Spleen (tissue), 11 donors: ENCODE measurements around the gene AOC2. TPM values are rescaled to one million over a fixed set of nuclear protein-coding genes. Genes with fewer than 3 reads are reported as not detected.
"Not testable (repeated sequence)": the region's sequence is repeated elsewhere in the genome, so short reads cannot be mapped to it uniquely, and the experiment has no call there.

ENCODE experiments used
- DNase-seq: peaks from one replicate; pipeline ENCODE4 v3.0.0-alpha.2; 2020
- H3K27ac ChIP-seq, 8 donors: fragments of 200-600 bp; sonication (generic) in 7 of 8; 1 replicate in 4 of 8; 2 replicates in 4 of 8; pipeline versions ENCODE4 v1.5.0 to v1.8.0; 2016 to 2021; ENCODE audit warnings: inconsistent platforms in 4 of 8, mild to moderate bottlenecking in 4 of 8, moderate library complexity in 1 of 8
- H3K27me3 ChIP-seq, 7 donors: fragments of 200-600 bp; sonication (generic) in 6 of 7; replicated peaks in 1 of 7; 1 replicate in 4 of 7; 2 replicates in 3 of 7; pipeline versions ENCODE4 v1.5.0 to v1.8.0; 2016 to 2021; ENCODE audit warnings: inconsistent platforms in 3 of 7, mild to moderate bottlenecking in 1 of 7
- H3K36me3 ChIP-seq, 6 donors: fragments of 200-600 bp; sonication (generic) in 5 of 6; 1 replicate in 4 of 6; 2 replicates in 2 of 6; pipeline versions ENCODE4 v1.5.0 to v1.8.0; 2016 to 2021; ENCODE audit warnings: inconsistent platforms in 2 of 6
- H3K4me1 ChIP-seq, 6 donors: fragments of 200-600 bp; sonication (generic) in 5 of 6; 1 replicate in 3 of 6; 2 replicates in 3 of 6; pipeline versions ENCODE4 v1.5.0 to v1.8.0; 2016 to 2021; ENCODE audit warnings: inconsistent platforms in 3 of 6
- H3K4me3 ChIP-seq, 8 donors: fragments of 200-600 bp; sonication (generic) in 7 of 8; 1 replicate in 4 of 8; 2 replicates in 4 of 8; pipeline versions ENCODE4 v1.5.0 to v1.8.0; 2016 to 2021; ENCODE audit warnings: inconsistent platforms in 4 of 8, mild to moderate bottlenecking in 4 of 8, moderate library complexity in 2 of 8
- H3K9me3 ChIP-seq, 8 donors: fragments of 200-600 bp; sonication (generic) in 7 of 8; 1 replicate in 4 of 8; 2 replicates in 4 of 8; pipeline versions ENCODE4 v1.5.0 to v1.8.0; 2016 to 2021; ENCODE audit warnings: inconsistent platforms in 4 of 8
- CTCF ChIP-seq, 11 experiments: fragments of 200-600 bp in 7 of 11; fragments of 450-650 bp in 4 of 11; sonication (generic) in 4 of 11; IDR thresholded peaks in 8 of 11; conservative IDR thresholded peaks in 3 of 11; 1 replicate in 7 of 11; 2 replicates in 4 of 11; pipeline versions ENCODE4 v1.4.0 to v1.8.0; 2016 to 2021; ENCODE audit warnings: antibody characterized with exemption in 11 of 11, inconsistent platforms in 4 of 11, mild to moderate bottlenecking in 1 of 11
- POLR2A ChIP-seq, 3 donors: fragments of 450-650 bp; IDR thresholded peaks; one replicate each; pipeline ENCODE4 v1.5.1; 2017; ENCODE audit warnings: antibody characterized with exemption in 3 of 3, mild to moderate bottlenecking in 1 of 3
- POLR2AphosphoS5 ChIP-seq, 3 donors: sonication (generic); formaldehyde crosslinking; IDR thresholded peaks; one replicate each; pipeline ENCODE4 v1.5.1; 2017; ENCODE audit warnings: antibody characterized with exemption in 3 of 3
- WGBS, 5 donors: extraction: QIAGEN DNeasy Blood & Tissue Kit in 3 of 5; methylation state at CpG; one replicate each; pipeline versions ENCODE4 v1.1.5 to v1.1.7; 2013 to 2018; 5-methylcytosine and 5-hydroxymethylcytosine counted together
- intact Hi-C: fragments of 100-400 bp; cut with DNase I; formaldehyde crosslinking; loops from one replicate; pipeline ENCODE4 v1.15.0; 2023; ENCODE audit warnings: low total_unique reads
- polyA plus RNA-seq, 3 donors: library from polyadenylated mRNA; stranded (reverse); fragments of 200-250 nt; gene quantifications; one replicate each; pipeline ENCODE4 v1.2.1, GENCODE V29; 2013
- total RNA-seq, 7 donors: library from RNA; depleted of rRNA in 3 of 7; stranded (reverse); fragments of >200 nt in 3 of 7; fragmentation: NEBNext Ultra II Directional in 4 of 7; extraction: Animal tissue kit (Norgen Biotek cat#: 25700) in 4 of 7; gene quantifications; one replicate each; pipeline versions ENCODE4 v1.1.0 to v1.2.1, GENCODE V29; 2016 to 2021
- donor health status: healthy with polysubstance abuse.
- donor health status: DM: no; HTN: no; CAD: no; lungs with moderate emphysema.
- donor health status: DM: no; HTN: no; CAD: no.
- donor health status: Bipolar disorder and iron deficiency.
- donor health status: healthy.
- donor health status: DM: no; HTN: no; CAD: no.
- donor health status: DM: yes; HTN: yes; CAD: no.

AOC2 gene
- total and polyA plus RNA-seq, 10 donors: 0.59 to 3.6 (median 2.6) TPM

GRCh38 chr17:42868338-42868737, 24.0 kb downstream of the AOC2 start:
- WGBS, 5 donors: 93 to 97% (median 97%) methylated on average over 12 of the region's 12 CpGs

GRCh38 chr17:42871647-42872046, 27.3 kb downstream of the AOC2 start:
- Histone ChIP-seq H3K36me3 (peaks cover 0 to 5% (median 0%) of the 10 kb centered on the region in 6 donors), H3K9me3 (peaks cover 0 to 14% (median 11%) of the 10 kb centered on the region in 8 donors), H3K27me3 (no peaks in the 10 kb centered on the region), H3K4me3 (no peak overlapping the region), H3K4me1 (no peaks in the 10 kb centered on the region), H3K27ac (no peak overlapping the region)
- intact Hi-C loops: no loop called here
- no peak for DNase-seq
- WGBS, 5 donors: 92 to 96% (median 92%) methylated on average over 4 of the region's 4 CpGs
- TF ChIP-seq POLR2AphosphoS5 (IDR thresholded peaks at IDR 0.05) (no peak), POLR2A (IDR thresholded peaks at IDR 0.05) (no peak), CTCF (IDR thresholded peaks at IDR 0.05 in 8 of 11, conservative IDR thresholded peaks at IDR 0.05 in 3 of 11) (no peak)

More at GRCh38 chr17:42868338-42868737, 24.0 kb downstream of the AOC2 start:
- Histone ChIP-seq H3K4me1 (no peaks in the 10 kb centered on the region), H3K9me3 (peaks cover 0 to 14% (median 11%) of the 10 kb centered on the region in 8 donors), H3K27ac (no peak overlapping the region), H3K27me3 (no peaks in the 10 kb centered on the region), H3K4me3 (no peak overlapping the region), H3K36me3 (no peaks in the 10 kb centered on the region)
- TF ChIP-seq POLR2A (IDR thresholded peaks at IDR 0.05): no peak
- no peak for TF ChIP-seq CTCF (IDR thresholded peaks at IDR 0.05 in 8 of 11, conservative IDR thresholded peaks at IDR 0.05 in 3 of 11)
- no peak for TF ChIP-seq POLR2AphosphoS5 (IDR thresholded peaks at IDR 0.05)
- no peak for DNase-seq
- intact Hi-C loops: no loop called here

- intact Hi-C loops: no loop called here
- Histone ChIP-seq H3K36me3 (peaks cover 0 to 11% (median 0%) of the 10 kb centered on the region in 6 donors), H3K27me3 (peaks cover 0 to 3% (median 0%) of the 10 kb centered on the region in 7 donors), H3K4me3 (no peak overlapping the region), H3K4me1 (no peaks in the 10 kb centered on the region), H3K27ac (no peak overlapping the region), H3K9me3 (peaks cover 0 to 14% (median 11%) of the 10 kb centered on the region in 8 donors)
- DNase-seq: no peak
- TF ChIP-seq POLR2AphosphoS5 (IDR thresholded peaks at IDR 0.05) (no peak), POLR2A (IDR thresholded peaks at IDR 0.05) (no peak), CTCF (IDR thresholded peaks at IDR 0.05 in 8 of 11, conservative IDR thresholded peaks at IDR 0.05 in 3 of 11) (no peak)
- WGBS, 5 donors: 86 to 97% (median 93%) methylated on average over 9 to 13 of the region's 13 CpGs
Measured at GRCh38 chr17:42872251-42872965, 28.0 kb downstream of the AOC2 start.

- Histone ChIP-seq H3K9me3 (peaks cover 0 to 14% (median 11%) of the 10 kb centered on the region in 8 donors), H3K27me3 (peaks cover 0 to 12% (median 0%) of the 10 kb centered on the region in 7 donors), H3K36me3 (peaks cover 0 to 14% (median 0%) of the 10 kb centered on the region in 6 donors), H3K4me3 (no peak overlapping the region), H3K27ac (no peak overlapping the region), H3K4me1 (no peaks in the 10 kb centered on the region)
- no peak for TF ChIP-seq POLR2A (IDR thresholded peaks at IDR 0.05)
- no peak for TF ChIP-seq CTCF (IDR thresholded peaks at IDR 0.05 in 8 of 11, conservative IDR thresholded peaks at IDR 0.05 in 3 of 11)
- TF ChIP-seq POLR2AphosphoS5 (IDR thresholded peaks at IDR 0.05): no peak
- no peak for DNase-seq
- 84 to 94% (median 88%) methylated on average over 6 of the region's 6 CpGs for WGBS, 5 donors
- intact Hi-C loops: no loop called here
Measured at GRCh38 chr17:42873315-42873714, 28.9 kb downstream of the AOC2 start.

GRCh38 chr17:42873932-42874695, 29.7 kb downstream of the AOC2 start:
- H3K4me1 ChIP-seq, DNase-seq, H3K27ac ChIP-seq, intact Hi-C loops, H3K4me3 ChIP-seq: not testable (repeated sequence)
- 83 to 89% (median 85%) methylated on average over 7 to 10 of the region's 12 CpGs for WGBS, 5 donors
- Histone ChIP-seq H3K36me3 (peaks cover 0 to 14% (median 0%) of the 10 kb centered on the region in 6 donors), H3K9me3 (peaks cover 0 to 14% (median 11%) of the 10 kb centered on the region in 8 donors), H3K27me3 (peaks cover 0 to 20% (median 0%) of the 10 kb centered on the region in 7 donors)
